Tibial nerve (tissue), 4 donors: ENCODE measurements around the gene POLR1C. TPM values are rescaled to one million over a fixed set of nuclear protein-coding genes. Genes with fewer than 3 reads are reported as not detected.

ENCODE experiments used
- DNase-seq, 2 donors: peaks; one replicate each; pipeline ENCODE4 v3.0.0-alpha.2; 2019; ENCODE audit warnings: low spot score in 2 of 2
- H3K27ac ChIP-seq, 4 donors: fragments of 200-600 bp; sonication (generic) in 3 of 4; one replicate each; pipeline ENCODE4 v1.5.1; 2017 to 2019; ENCODE audit warnings: mild to moderate bottlenecking in 1 of 4
- H3K27me3 ChIP-seq, 2 donors: fragments of 200-600 bp; sonication (generic) in 1 of 2; one replicate each; pipeline versions ENCODE4 v1.5.1 to v1.6.0; 2017 to 2019
- H3K36me3 ChIP-seq, 3 donors: fragments of 200-600 bp; sonication (generic); one replicate each; pipeline ENCODE4 v1.5.1; 2018 to 2019
- H3K4me1 ChIP-seq, 4 donors: fragments of 200-600 bp; sonication (generic) in 3 of 4; one replicate each; pipeline ENCODE4 v1.5.1; 2017 to 2019
- H3K4me3 ChIP-seq, 4 donors: fragments of 200-600 bp; sonication (generic) in 3 of 4; one replicate each; pipeline ENCODE4 v1.5.1; 2017 to 2019; ENCODE audit warnings: mild to moderate bottlenecking in 1 of 4, moderate library complexity in 1 of 4
- H3K9me3 ChIP-seq, 4 donors: fragments of 200-600 bp; sonication (generic) in 3 of 4; one replicate each; pipeline ENCODE4 v1.5.1; 2017 to 2019
- EP300 ChIP-seq, 2 donors: sonication (generic); formaldehyde crosslinking; IDR thresholded peaks; one replicate each; pipeline ENCODE4 v1.6.1; 2017; ENCODE audit warnings: antibody characterized with exemption in 2 of 2, mild to moderate bottlenecking in 1 of 2
- POLR2A ChIP-seq, 2 donors: fragments of 450-650 bp; IDR thresholded peaks; one replicate each; pipeline ENCODE4 v1.6.1; 2017; ENCODE audit warnings: antibody characterized with exemption in 2 of 2, mild to moderate bottlenecking in 2 of 2, moderate library complexity in 2 of 2
- WGBS, 2 donors: methylation state at CpG; one replicate each; pipeline ENCODE4 v1.1.5; 2018; 5-methylcytosine and 5-hydroxymethylcytosine counted together
- total RNA-seq, 4 donors: library from RNA; depleted of rRNA; stranded (reverse); fragments of >200 nt; gene quantifications; one replicate each; pipeline ENCODE4 v1.1.0, GENCODE V29; 2016
- TF ChIP-seq, protein P1 (sequence below), 5 experiments: fragments of 200-600 bp in 3 of 5; fragments of 450-650 bp in 2 of 5; sonication (generic) in 3 of 5; IDR thresholded peaks; one replicate each; pipeline ENCODE4 v1.5.1; 2016 to 2019; ENCODE audit warnings: antibody characterized with exemption in 5 of 5, mild to moderate bottlenecking in 3 of 5, moderate library complexity in 2 of 5

POLR1C gene
- total RNA-seq, 4 donors from 2014 or later, result 24.5 to 45.5 (median 29.7) TPM

- 41 to 45% methylated on average over 4 of the region's 4 CpGs for WGBS, 2 donors
- Histone ChIP-seq H3K27ac (peak overlapping the region in 3 of 4 donors; percentile 53 to 86 (median 61)), H3K36me3 (peaks cover 0 to 6% (median 0%) of the 10 kb centered on the region in 3 donors), H3K27me3 (no peaks in the 10 kb centered on the region), H3K9me3 (no peaks in the 10 kb centered on the region), H3K4me1 (peaks cover 0 to 23% (median 14%) of the 10 kb centered on the region in 4 donors), H3K4me3 (no peak overlapping the region)
- no peak for DNase-seq
- TF ChIP-seq POLR2A (IDR thresholded peaks at IDR 0.05) (no peak), EP300 (IDR thresholded peaks at IDR 0.05) (no peak)
- TF ChIP-seq, protein P1, sequence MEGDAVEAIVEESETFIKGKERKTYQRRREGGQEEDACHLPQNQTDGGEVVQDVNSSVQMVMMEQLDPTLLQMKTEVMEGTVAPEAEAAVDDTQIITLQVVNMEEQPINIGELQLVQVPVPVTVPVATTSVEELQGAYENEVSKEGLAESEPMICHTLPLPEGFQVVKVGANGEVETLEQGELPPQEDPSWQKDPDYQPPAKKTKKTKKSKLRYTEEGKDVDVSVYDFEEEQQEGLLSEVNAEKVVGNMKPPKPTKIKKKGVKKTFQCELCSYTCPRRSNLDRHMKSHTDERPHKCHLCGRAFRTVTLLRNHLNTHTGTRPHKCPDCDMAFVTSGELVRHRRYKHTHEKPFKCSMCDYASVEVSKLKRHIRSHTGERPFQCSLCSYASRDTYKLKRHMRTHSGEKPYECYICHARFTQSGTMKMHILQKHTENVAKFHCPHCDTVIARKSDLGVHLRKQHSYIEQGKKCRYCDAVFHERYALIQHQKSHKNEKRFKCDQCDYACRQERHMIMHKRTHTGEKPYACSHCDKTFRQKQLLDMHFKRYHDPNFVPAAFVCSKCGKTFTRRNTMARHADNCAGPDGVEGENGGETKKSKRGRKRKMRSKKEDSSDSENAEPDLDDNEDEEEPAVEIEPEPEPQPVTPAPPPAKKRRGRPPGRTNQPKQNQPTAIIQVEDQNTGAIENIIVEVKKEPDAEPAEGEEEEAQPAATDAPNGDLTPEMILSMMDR (IDR thresholded peaks at IDR 0.05), result no peak
Measured at GRCh38 chr6:43488667-43489276, 28.1 kb upstream of the POLR1C start.

DNA sequence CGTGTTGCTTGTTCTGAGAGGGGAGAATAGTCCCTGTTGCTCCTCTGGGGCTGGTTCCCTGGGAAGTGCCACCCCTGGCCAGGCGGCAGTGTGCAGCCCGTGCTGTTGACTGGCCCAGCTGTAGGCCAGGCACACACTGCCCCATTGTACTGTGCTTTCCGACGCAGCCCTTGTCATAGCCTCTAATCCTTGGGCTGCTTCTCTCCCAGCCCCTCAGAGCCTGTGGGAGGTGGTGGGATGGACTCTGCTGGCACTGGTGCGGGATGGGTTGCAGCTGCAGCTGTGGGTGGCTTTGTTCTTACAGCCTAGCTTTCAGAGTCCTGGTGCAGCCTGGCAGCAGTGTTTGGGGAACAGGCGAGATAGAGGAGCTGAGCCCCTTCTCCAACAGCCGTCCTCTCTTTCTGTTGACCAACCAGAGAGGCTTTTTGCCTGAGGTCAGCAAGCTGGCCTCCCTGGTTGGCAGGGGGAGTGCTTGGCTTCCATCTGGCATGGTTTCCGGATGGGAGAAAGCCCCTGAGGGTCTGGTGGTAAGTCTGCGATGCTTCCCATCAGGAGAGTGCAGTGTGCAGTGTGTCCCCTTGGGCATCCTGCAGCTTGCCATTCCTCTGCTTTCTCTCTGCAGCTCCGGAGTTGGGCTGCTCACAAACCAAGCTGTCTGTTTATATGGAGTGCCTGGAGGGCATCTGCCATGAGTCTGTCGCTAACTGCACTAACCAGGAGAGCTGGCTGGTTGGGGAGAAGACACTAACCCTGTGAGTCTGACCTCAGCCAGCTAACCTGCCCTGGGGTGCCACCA, 27.4 kb upstream of the POLR1C start:
- H3K4me1 ChIP-seq, result peaks cover 0 to 23% (median 14%) of the 10 kb centered on the region in 4 donors
- H3K36me3 ChIP-seq, result peaks cover 0 to 6% (median 0%) of the 10 kb centered on the region in 3 donors
- no peaks in the 10 kb centered on the region for H3K9me3 ChIP-seq
- TF ChIP-seq, protein P1 (IDR thresholded peaks at IDR 0.05), result no peak
- TF ChIP-seq EP300 (IDR thresholded peaks at IDR 0.05) (peak in 1 of 2 donors; percentile 76), POLR2A (IDR thresholded peaks at IDR 0.05) (peak in 1 of 2 donors; percentile 43)
- H3K4me3 ChIP-seq, result no peak overlapping the region
- peak overlapping the region in 3 of 4 donors; percentile 53 to 86 (median 61) for H3K27ac ChIP-seq
- no peak for DNase-seq
- H3K27me3 ChIP-seq, result no peaks in the 10 kb centered on the region
- 46 to 47% methylated on average over 8 to 10 of the region's 12 CpGs for WGBS, 2 donors

- DNase-seq, result no peak
- TF ChIP-seq, protein P1 (IDR thresholded peaks at IDR 0.05), result no peak
- TF ChIP-seq POLR2A (IDR thresholded peaks at IDR 0.05), result no peak
- no peak for TF ChIP-seq EP300 (IDR thresholded peaks at IDR 0.05)
- H3K27ac ChIP-seq, result peak overlapping the region in 1 of 4 donors; percentile 61
- H3K27me3 ChIP-seq, result no peaks in the 10 kb centered on the region
- WGBS, 2 donors, result 40 to 50% methylated on average over 5 to 6 of the region's 6 CpGs
- peaks cover 0 to 32% (median 13%) of the 10 kb centered on the region in 4 donors for H3K4me1 ChIP-seq
- H3K4me3 ChIP-seq, result no peak overlapping the region
- no peaks in the 10 kb centered on the region for H3K9me3 ChIP-seq
- H3K36me3 ChIP-seq, result no peaks in the 10 kb centered on the region
Measured at GRCh38 chr6:43490523-43490939, 26.4 kb upstream of the POLR1C start.

DNA sequence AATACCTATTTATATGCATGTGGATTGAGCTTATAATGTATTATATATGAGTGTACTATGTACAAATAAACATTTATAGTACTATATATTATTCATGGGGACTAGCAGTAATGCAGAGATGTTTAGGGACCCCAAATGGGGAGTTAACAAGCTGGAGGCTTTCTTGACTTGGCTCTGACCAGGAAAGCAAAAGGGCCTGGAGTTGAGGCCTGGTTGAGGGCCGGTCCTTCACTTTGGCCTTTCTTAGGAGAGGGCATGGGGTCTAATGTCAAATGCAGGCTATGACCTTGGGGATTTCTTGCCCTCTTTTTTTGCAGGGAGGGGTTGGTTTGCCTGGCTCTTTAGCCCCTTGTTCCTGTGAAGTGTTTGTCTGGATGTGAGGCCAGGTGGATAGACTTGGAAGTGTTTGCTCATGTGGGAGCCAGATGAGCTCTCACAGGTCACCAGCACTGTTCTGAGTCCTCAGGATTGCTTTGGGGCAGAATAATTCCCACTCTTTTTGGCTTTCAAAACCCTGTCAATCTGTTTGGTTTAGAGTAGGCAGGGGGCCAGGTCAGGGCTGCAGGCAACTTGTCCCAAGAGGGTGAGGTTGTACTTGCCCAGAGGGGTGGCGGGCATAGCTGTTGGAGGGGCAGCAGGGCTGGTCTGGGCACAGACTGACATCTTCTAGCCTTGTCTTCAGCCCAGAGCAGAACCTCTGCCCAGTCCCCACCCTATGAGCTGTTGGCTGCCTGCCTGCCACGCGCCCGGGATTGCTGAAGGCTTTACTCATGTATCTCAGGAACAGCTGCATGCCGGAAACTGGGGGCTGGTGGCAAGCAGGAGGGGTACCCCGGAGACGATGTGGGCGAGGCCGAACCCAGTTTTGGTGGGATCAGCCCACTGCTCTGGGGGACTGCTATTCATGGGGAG, 24.9 kb upstream of the POLR1C start:
- Histone ChIP-seq H3K27me3 (no peaks in the 10 kb centered on the region), H3K4me1 (peaks cover 0 to 44% (median 21%) of the 10 kb centered on the region in 4 donors), H3K9me3 (no peaks in the 10 kb centered on the region), H3K4me3 (no peak overlapping the region), H3K27ac (peak overlapping the region in 3 of 4 donors; percentile 13 to 84 (median 63)), H3K36me3 (no peaks in the 10 kb centered on the region)
- TF ChIP-seq POLR2A (IDR thresholded peaks at IDR 0.05), result no peak
- TF ChIP-seq, protein P1 (IDR thresholded peaks at IDR 0.05), result no peak
- TF ChIP-seq EP300 (IDR thresholded peaks at IDR 0.05), result peak in 1 of 2 donors; percentile 53
- DNase-seq, result peak; percentile 80 to 82
- WGBS, 2 donors, result 11 to 22% methylated on average over 3 to 10 of the region's 10 CpGs
